Endodermal cell (in vitro differentiated cells): ENCODE results near the gene RAI14. TPM values are rescaled to one million over a fixed set of nuclear protein-coding genes. Genes with fewer than 3 reads are reported as not detected.
"Not testable (repeated sequence)": the region's sequence is repeated elsewhere in the genome, so short reads cannot be mapped to it uniquely, and the experiment has no call there.

Experiments used
- DNase-seq: peaks from one replicate; pipeline ENCODE4 v3.0.0-alpha.2; 2017
- H3K27ac ChIP-seq: 2 replicates; pipeline ENCODE4 v1.5.1; 2013; ENCODE audit warnings: mild to moderate bottlenecking, low read depth, low read length, moderate library complexity
- H3K27me3 ChIP-seq: 2 replicates; pipeline ENCODE4 v1.6.1; 2013; ENCODE audit warnings: mild to moderate bottlenecking, low read length, moderate library complexity; ENCODE audit not compliant: insufficient read depth, control insufficient read depth, poor library complexity, severe bottlenecking
- H3K36me3 ChIP-seq: 2 replicates; pipeline ENCODE4 v1.7.0; 2013; ENCODE audit warnings: mild to moderate bottlenecking, low read length, moderate library complexity; ENCODE audit not compliant: control insufficient read depth, insufficient read depth
- H3K4me1 ChIP-seq: one replicate; pipeline ENCODE4 v1.7.0; 2013; ENCODE audit warnings: low read length; ENCODE audit not compliant: control insufficient read depth, insufficient read depth
- H3K4me3 ChIP-seq: 2 replicates; pipeline ENCODE4 v1.5.1; 2013; ENCODE audit warnings: mild to moderate bottlenecking, low read length, moderate library complexity
- H3K9ac ChIP-seq: 2 replicates; pipeline ENCODE4 v1.6.1; 2013; ENCODE audit warnings: mild to moderate bottlenecking, low read length, moderate library complexity; ENCODE audit not compliant: poor library complexity, severe bottlenecking; ENCODE audit errors: extremely low read depth
- H3K9me3 ChIP-seq: 2 replicates; pipeline ENCODE4 v1.6.1; 2013; ENCODE audit warnings: mild to moderate bottlenecking, low read length, moderate library complexity; ENCODE audit not compliant: control insufficient read depth
- H3K27ac Mint-ChIP-seq: 2 replicates; pipeline ENCODE4 v1.8.0; 2020; ENCODE audit warnings: mixed read lengths
- H3K27me3 Mint-ChIP-seq: 2 replicates; pipeline ENCODE4 v1.8.0; 2021; ENCODE audit warnings: mild to moderate bottlenecking, mixed read lengths; ENCODE audit not compliant: insufficient read depth
- H3K36me3 Mint-ChIP-seq: 2 replicates; pipeline ENCODE4 v1.8.0; 2020; ENCODE audit warnings: low read depth, mixed read lengths
- H3K4me1 Mint-ChIP-seq: 2 replicates; pipeline ENCODE4 v1.8.0; 2020; ENCODE audit warnings: mixed read lengths
- H3K4me3 Mint-ChIP-seq: 2 replicates; pipeline ENCODE4 v1.8.0; 2020; ENCODE audit warnings: mild to moderate bottlenecking, moderate library complexity, mixed read lengths
- H3K9me3 Mint-ChIP-seq: 2 replicates; pipeline ENCODE4 v1.8.0; 2020; ENCODE audit warnings: mild to moderate bottlenecking, mixed read lengths
- WGBS, 2 experiments: methylation state at CpG; one replicate each; pipeline versions ENCODE4 v1.1.5 to v1.1.7; 2013; ENCODE audit warnings: missing lambda C conversion rate in 2 of 2, mixed read lengths in 1 of 2; ENCODE audit not compliant: insufficient coverage in 1 of 2, insufficient read length in 1 of 2; 5-methylcytosine and 5-hydroxymethylcytosine counted together
- total RNA-seq, 2 donors: library from RNA; stranded (reverse); fragmentation: NEBNext Ultra II Directional in 1 of 2; extraction: Animal tissue kit (Norgen Biotek cat#: 25700) in 1 of 2; gene quantifications; 2 replicates in 1 of 2; 3 replicates in 1 of 2; pipeline ENCODE4 v1.2.1, GENCODE V29; 2021
- TF ChIP-seq, protein P1 (sequence below): fragments of 200-600 bp; sonication (generic); conservative IDR thresholded peaks from 2 replicates; pipeline ENCODE4 v1.5.0; 2021; ENCODE audit warnings: antibody characterized with exemption, mild to moderate bottlenecking

The RAI14 gene
- total RNA-seq, 2 donors from 2014 or later = 66.6 to 87.5 TPM

GRCh38 chr5:34750206-34750605, 94.1 kb downstream of the RAI14 start:
- peaks cover 6% of the 10 kb centered on the region for H3K36me3 ChIP-seq
- H3K9me3 ChIP-seq = no peaks in the 10 kb centered on the region
- H3K9me3 Mint-ChIP-seq = peaks cover 1% of the 10 kb centered on the region
- no peak overlapping the region for H3K27ac Mint-ChIP-seq
- no peaks in the 10 kb centered on the region for H3K4me1 ChIP-seq
- H3K4me3 Mint-ChIP-seq = no peak overlapping the region
- TF ChIP-seq, protein P1, sequence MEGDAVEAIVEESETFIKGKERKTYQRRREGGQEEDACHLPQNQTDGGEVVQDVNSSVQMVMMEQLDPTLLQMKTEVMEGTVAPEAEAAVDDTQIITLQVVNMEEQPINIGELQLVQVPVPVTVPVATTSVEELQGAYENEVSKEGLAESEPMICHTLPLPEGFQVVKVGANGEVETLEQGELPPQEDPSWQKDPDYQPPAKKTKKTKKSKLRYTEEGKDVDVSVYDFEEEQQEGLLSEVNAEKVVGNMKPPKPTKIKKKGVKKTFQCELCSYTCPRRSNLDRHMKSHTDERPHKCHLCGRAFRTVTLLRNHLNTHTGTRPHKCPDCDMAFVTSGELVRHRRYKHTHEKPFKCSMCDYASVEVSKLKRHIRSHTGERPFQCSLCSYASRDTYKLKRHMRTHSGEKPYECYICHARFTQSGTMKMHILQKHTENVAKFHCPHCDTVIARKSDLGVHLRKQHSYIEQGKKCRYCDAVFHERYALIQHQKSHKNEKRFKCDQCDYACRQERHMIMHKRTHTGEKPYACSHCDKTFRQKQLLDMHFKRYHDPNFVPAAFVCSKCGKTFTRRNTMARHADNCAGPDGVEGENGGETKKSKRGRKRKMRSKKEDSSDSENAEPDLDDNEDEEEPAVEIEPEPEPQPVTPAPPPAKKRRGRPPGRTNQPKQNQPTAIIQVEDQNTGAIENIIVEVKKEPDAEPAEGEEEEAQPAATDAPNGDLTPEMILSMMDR = no peak
- H3K4me3 ChIP-seq = no peak overlapping the region
- H3K27me3 Mint-ChIP-seq = no peaks in the 10 kb centered on the region
- no peaks in the 10 kb centered on the region for H3K27me3 ChIP-seq
- H3K36me3 Mint-ChIP-seq = peaks cover 10% of the 10 kb centered on the region
- 95 to 96% methylated on average over 7 to 8 of the region's 8 CpGs for WGBS, 2 experiments
- H3K27ac ChIP-seq = no peak overlapping the region
- H3K9ac ChIP-seq = no peak overlapping the region
- DNase-seq = no peak
- H3K4me1 Mint-ChIP-seq = no peaks in the 10 kb centered on the region

GRCh38 chr5:34751807-34752736, 95.9 kb downstream of the RAI14 start:
- H3K4me3 Mint-ChIP-seq = no peak overlapping the region
- no peaks in the 10 kb centered on the region for H3K27me3 ChIP-seq
- no peak overlapping the region for H3K27ac ChIP-seq
- H3K27me3 Mint-ChIP-seq = no peaks in the 10 kb centered on the region
- H3K9ac ChIP-seq = no peak overlapping the region
- no peak for DNase-seq
- H3K27ac Mint-ChIP-seq = peak overlapping the region; percentile 24
- no peaks in the 10 kb centered on the region for H3K9me3 ChIP-seq
- peaks cover 16% of the 10 kb centered on the region for H3K36me3 Mint-ChIP-seq
- TF ChIP-seq, protein P1 = no peak
- no peak overlapping the region for H3K4me3 ChIP-seq
- H3K9me3 Mint-ChIP-seq = no peaks in the 10 kb centered on the region
- WGBS, 2 experiments = 88 to 92% methylated on average over 13 to 15 of the region's 15 CpGs
- no peaks in the 10 kb centered on the region for H3K4me1 ChIP-seq
- H3K36me3 ChIP-seq = peaks cover 11% of the 10 kb centered on the region
- H3K4me1 Mint-ChIP-seq = no peaks in the 10 kb centered on the region

DNA sequence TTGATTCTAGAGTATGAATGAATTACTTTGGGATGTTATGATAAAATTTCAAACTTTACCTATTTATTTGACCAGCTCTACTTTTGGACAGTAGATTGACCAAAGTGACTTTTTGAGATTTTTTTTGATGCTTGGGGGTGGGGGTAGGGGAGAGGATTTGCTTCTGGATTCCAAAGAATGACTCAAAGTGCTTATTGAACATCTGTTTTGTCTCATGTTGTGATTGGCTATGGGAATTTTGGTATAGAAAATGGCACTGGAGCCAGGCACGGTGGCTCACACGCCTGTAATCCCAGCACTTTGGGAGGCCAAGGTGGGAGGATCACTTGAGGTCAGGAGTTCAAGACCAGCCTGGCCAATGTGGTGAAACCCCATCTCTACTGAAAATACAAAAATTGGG, 97.1 kb downstream of the RAI14 start:
- not testable (repeated sequence) for H3K27ac ChIP-seq, H3K4me1 ChIP-seq, H3K27ac Mint-ChIP-seq, H3K4me3 ChIP-seq, H3K9ac ChIP-seq, H3K27me3 ChIP-seq, H3K9me3 ChIP-seq, H3K4me1 Mint-ChIP-seq, DNase-seq, H3K4me3 Mint-ChIP-seq, H3K9me3 Mint-ChIP-seq, H3K27me3 Mint-ChIP-seq
- WGBS, 2 experiments = 98 to 100% methylated on average over 2 of the region's 2 CpGs
- H3K36me3 ChIP-seq = peaks cover 22% of the 10 kb centered on the region
- H3K36me3 Mint-ChIP-seq = peaks cover 26% of the 10 kb centered on the region
